ENCODE results near the gene CAPZB. TPM values are rescaled to one million over a fixed set of nuclear protein-coding genes. Genes with fewer than 3 reads are reported as not detected.

CAPZB gene
- total RNA-seq, 1 donor from 2014 or later, result 352 TPM

DNA sequence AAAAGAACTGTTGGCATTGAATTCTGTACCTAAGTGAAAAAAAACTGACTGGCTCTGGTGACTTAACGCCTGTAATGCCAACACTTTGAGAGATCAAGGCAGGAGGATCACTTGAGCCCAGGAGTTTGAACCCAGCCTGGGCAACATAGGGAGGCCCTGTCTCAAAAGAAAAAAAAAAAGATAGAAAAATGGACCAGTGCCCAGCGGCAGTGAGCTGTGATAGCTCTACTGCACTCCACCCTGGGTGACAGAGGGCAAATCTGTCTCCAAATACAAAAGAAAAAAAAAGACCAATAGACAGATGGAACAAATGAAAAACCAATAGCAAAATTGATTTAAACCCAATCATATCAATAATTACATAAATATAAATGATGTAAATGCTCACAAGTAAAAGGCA, 196.1 kb downstream of the CAPZB start:
- H3K27me3 Mint-ChIP-seq (ENCODE audit: low read depth), result no peaks in the 10 kb centered on the region
- no peak for DNase-seq (ENCODE audit: low spot score)
- no peaks in the 10 kb centered on the region for H3K4me1 Mint-ChIP-seq (ENCODE audit: low read depth)
- H3K9me3 Mint-ChIP-seq (ENCODE audit: low read depth), result peaks cover 4% of the 10 kb centered on the region
- peak overlapping the region; percentile 49 for H3K4me3 Mint-ChIP-seq (ENCODE audit: unreplicated experiment)
- TF ChIP-seq, protein P1, sequence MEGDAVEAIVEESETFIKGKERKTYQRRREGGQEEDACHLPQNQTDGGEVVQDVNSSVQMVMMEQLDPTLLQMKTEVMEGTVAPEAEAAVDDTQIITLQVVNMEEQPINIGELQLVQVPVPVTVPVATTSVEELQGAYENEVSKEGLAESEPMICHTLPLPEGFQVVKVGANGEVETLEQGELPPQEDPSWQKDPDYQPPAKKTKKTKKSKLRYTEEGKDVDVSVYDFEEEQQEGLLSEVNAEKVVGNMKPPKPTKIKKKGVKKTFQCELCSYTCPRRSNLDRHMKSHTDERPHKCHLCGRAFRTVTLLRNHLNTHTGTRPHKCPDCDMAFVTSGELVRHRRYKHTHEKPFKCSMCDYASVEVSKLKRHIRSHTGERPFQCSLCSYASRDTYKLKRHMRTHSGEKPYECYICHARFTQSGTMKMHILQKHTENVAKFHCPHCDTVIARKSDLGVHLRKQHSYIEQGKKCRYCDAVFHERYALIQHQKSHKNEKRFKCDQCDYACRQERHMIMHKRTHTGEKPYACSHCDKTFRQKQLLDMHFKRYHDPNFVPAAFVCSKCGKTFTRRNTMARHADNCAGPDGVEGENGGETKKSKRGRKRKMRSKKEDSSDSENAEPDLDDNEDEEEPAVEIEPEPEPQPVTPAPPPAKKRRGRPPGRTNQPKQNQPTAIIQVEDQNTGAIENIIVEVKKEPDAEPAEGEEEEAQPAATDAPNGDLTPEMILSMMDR (IDR thresholded peaks at IDR 0.05), result no peak
- peaks cover 4% of the 10 kb centered on the region for H3K36me3 Mint-ChIP-seq (ENCODE audit: low read depth)
- H3K27ac Mint-ChIP-seq (ENCODE audit: unreplicated experiment), result no peak overlapping the region

Other genes starting within 250 kb of the CAPZB start
- gene EMC1, start 234.0 kb downstream of the CAPZB start, total RNA-seq, result 51.9 to 55.6 TPM (median 55.2 TPM) in 3 replicates
- gene MRTO4, start 233.7 kb downstream of the CAPZB start, total RNA-seq, result 16.2 to 20.4 TPM (median 17.7 TPM) in 3 replicates
- 0.45 to 1.5 TPM (median 0.51 TPM) in 3 replicates for gene AKR7A3, start 196.8 kb downstream of the CAPZB start, total RNA-seq
- gene AKR7A2, start 173.4 kb downstream of the CAPZB start, total RNA-seq, result 46.6 to 48.9 TPM (median 47.1 TPM) in 3 replicates
- gene SLC66A1, start 173.2 kb downstream of the CAPZB start, total RNA-seq, result 15.7 to 20.1 TPM (median 18.8 TPM) in 3 replicates
- 158 to 249 TPM (median 159 TPM) in 3 replicates for gene NBL1, start 158.8 kb upstream of the CAPZB start, total RNA-seq
- gene HTR6, start 179.3 kb upstream of the CAPZB start, total RNA-seq, result not detected in 3 replicates

Measured in chondrocyte (in vitro differentiated cells).